ENCODE results near the gene GDF9. TPM values are rescaled to one million over a fixed set of nuclear protein-coding genes. Genes with fewer than 3 reads are reported as not detected.

The GDF9 gene
- total RNA-seq, 1 experiment from 2014 or later: 0.49 TPM

GRCh38 chr5:132834057-132834456 is 32.2 kb downstream of the GDF9 start:
- Histone ChIP-seq H3K79me2 (ENCODE audit: insufficient read depth, low read length) (peaks cover 1% of the 10 kb centered on the region; the same call in 1 of the 2 replicates), H3K9me3 (ENCODE audit: control insufficient read depth in 1 of 2, insufficient read depth in 1 of 2, low read depth in 1 of 2, low read length in 2 of 2) (no peaks in the 10 kb centered on the region), H4K20me1 (ENCODE audit: insufficient read depth) (no peaks in the 10 kb centered on the region), H3K4me1 (ENCODE audit: control insufficient read depth in 1 of 2, insufficient read depth in 2 of 2, low read length in 2 of 2) (peaks cover 11 to 17% of the 10 kb centered on the region in 2 experiments; a peak in 3 of 4 replicates), H3K4me2 (ENCODE audit: low read length) (no peak overlapping the region), H3K4me3 (replicated peaks in 1 of 2; ENCODE audit: low read depth in 1 of 2, low read length in 2 of 2) (no peak overlapping the region), H3K36me3 (ENCODE audit: control insufficient read depth in 1 of 2, insufficient read depth in 2 of 2, low read length in 2 of 2) (no peaks in the 10 kb centered on the region), H3K27me3 (ENCODE audit: insufficient read depth, low read length) (no peaks in the 10 kb centered on the region), H2AFZ (ENCODE audit: low read depth, low read length, poor library complexity, severe bottlenecking) (no peak overlapping the region), H3K27ac (ENCODE audit: low read depth, low read length) (no peak overlapping the region), H3K9me2 (ENCODE audit: insufficient read depth) (no peaks in the 10 kb centered on the region), H3K9ac (ENCODE audit: low read length) (no peak overlapping the region)
- CTCF ChIA-PET: no interaction called here
- RAD21 ChIA-PET (ENCODE audit: low non-redundant PET in 1 of 2, low total read pairs in 2 of 2, uncharacterized antibody in 2 of 2, unreplicated experiment in 2 of 2): no interaction called here
- TF ChIP-seq POLR2A (IDR thresholded peaks at IDR 0.05; ENCODE audit: borderline replicate concordance, extremely low read depth, insufficient read depth, insufficient read length) (no peak), EGR1 (IDR thresholded peaks at IDR 0.05; ENCODE audit: low read depth) (no peak), ZNF274 (IDR thresholded peaks at IDR 0.05; ENCODE audit: low read depth, low read length) (no peak), CEBPB (IDR thresholded peaks at IDR 0.05; ENCODE audit: low read depth) (no peak)
- TF ChIP-seq, protein P1, sequence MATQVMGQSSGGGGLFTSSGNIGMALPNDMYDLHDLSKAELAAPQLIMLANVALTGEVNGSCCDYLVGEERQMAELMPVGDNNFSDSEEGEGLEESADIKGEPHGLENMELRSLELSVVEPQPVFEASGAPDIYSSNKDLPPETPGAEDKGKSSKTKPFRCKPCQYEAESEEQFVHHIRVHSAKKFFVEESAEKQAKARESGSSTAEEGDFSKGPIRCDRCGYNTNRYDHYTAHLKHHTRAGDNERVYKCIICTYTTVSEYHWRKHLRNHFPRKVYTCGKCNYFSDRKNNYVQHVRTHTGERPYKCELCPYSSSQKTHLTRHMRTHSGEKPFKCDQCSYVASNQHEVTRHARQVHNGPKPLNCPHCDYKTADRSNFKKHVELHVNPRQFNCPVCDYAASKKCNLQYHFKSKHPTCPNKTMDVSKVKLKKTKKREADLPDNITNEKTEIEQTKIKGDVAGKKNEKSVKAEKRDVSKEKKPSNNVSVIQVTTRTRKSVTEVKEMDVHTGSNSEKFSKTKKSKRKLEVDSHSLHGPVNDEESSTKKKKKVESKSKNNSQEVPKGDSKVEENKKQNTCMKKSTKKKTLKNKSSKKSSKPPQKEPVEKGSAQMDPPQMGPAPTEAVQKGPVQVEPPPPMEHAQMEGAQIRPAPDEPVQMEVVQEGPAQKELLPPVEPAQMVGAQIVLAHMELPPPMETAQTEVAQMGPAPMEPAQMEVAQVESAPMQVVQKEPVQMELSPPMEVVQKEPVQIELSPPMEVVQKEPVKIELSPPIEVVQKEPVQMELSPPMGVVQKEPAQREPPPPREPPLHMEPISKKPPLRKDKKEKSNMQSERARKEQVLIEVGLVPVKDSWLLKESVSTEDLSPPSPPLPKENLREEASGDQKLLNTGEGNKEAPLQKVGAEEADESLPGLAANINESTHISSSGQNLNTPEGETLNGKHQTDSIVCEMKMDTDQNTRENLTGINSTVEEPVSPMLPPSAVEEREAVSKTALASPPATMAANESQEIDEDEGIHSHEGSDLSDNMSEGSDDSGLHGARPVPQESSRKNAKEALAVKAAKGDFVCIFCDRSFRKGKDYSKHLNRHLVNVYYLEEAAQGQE (IDR thresholded peaks at IDR 0.05; ENCODE audit: low read depth): no peak
- POLR2A ChIA-PET: no interaction called here
- DNase-seq (ENCODE audit: low read depth, low spot score) (no peak), ATAC-seq (no peak)
- intact Hi-C loops (cut with micrococcal nuclease): no loop called here
- BruUV-seq (replicated peaks): no TSS peak

DNA sequence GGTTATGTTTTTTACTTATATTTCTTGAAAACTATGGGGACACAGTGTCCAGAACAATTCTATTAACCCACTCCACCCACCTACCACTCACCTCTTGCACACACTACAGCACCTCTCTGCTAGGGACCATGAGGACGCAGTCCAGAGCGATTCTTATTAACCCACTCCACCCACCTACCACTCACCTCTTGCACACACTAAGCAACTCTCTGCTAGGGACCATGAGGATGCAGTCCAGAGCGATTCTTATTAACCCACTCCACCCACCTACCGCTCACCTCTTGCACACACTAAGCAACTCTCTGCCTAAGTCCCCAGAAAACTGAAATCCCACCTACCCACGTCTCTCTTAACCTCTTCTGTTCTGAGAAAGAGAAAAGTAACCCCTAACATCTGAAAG is 33.7 kb downstream of the GDF9 start:
- no peak overlapping the region for H2AFZ ChIP-seq (ENCODE audit: low read depth, low read length, poor library complexity, severe bottlenecking)
- no peak overlapping the region for H3K27ac ChIP-seq (ENCODE audit: low read depth, low read length)
- H3K79me2 ChIP-seq (ENCODE audit: insufficient read depth, low read length): peaks cover 6% of the 10 kb centered on the region; the same call in 1 of the 2 replicates
- ChIA-PET POLR2A (no interaction called here), RAD21 (ENCODE audit: low non-redundant PET in 1 of 2, low total read pairs in 2 of 2, uncharacterized antibody in 2 of 2, unreplicated experiment in 2 of 2) (no interaction called here), CTCF (no interaction called here)
- TF ChIP-seq SRF (IDR thresholded peaks at IDR 0.05; ENCODE audit: low read depth): no peak
- no peak for TF ChIP-seq EGR1 (IDR thresholded peaks at IDR 0.05; ENCODE audit: low read depth)
- no peak for TF ChIP-seq POLR2A (IDR thresholded peaks at IDR 0.05; ENCODE audit: borderline replicate concordance, extremely low read depth, insufficient read depth, insufficient read length)
- TF ChIP-seq, protein P2, sequence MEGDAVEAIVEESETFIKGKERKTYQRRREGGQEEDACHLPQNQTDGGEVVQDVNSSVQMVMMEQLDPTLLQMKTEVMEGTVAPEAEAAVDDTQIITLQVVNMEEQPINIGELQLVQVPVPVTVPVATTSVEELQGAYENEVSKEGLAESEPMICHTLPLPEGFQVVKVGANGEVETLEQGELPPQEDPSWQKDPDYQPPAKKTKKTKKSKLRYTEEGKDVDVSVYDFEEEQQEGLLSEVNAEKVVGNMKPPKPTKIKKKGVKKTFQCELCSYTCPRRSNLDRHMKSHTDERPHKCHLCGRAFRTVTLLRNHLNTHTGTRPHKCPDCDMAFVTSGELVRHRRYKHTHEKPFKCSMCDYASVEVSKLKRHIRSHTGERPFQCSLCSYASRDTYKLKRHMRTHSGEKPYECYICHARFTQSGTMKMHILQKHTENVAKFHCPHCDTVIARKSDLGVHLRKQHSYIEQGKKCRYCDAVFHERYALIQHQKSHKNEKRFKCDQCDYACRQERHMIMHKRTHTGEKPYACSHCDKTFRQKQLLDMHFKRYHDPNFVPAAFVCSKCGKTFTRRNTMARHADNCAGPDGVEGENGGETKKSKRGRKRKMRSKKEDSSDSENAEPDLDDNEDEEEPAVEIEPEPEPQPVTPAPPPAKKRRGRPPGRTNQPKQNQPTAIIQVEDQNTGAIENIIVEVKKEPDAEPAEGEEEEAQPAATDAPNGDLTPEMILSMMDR (IDR thresholded peaks at IDR 0.05 in 2 of 3, conservative IDR thresholded peaks at IDR 0.05 in 1 of 3; ENCODE audit: borderline replicate concordance in 1 of 3, insufficient read depth in 1 of 3, low read depth in 2 of 3, low read length in 2 of 3): no peak
- no peak for TF ChIP-seq EZH2phosphoT487 (IDR thresholded peaks at IDR 0.05; ENCODE audit: borderline replicate concordance)
- TF ChIP-seq RAD21 (IDR thresholded peaks at IDR 0.05; ENCODE audit: low read depth): no peak
- TF ChIP-seq CEBPB (IDR thresholded peaks at IDR 0.05; ENCODE audit: low read depth): no peak
- no peak for TF ChIP-seq ZFX (IDR thresholded peaks at IDR 0.05)
- TF ChIP-seq TCF7L2 (IDR thresholded peaks at IDR 0.05; ENCODE audit: borderline replicate concordance, extremely low read depth, insufficient read depth, insufficient read length): no peak
- no peak for TF ChIP-seq POLR2AphosphoS5 (IDR thresholded peaks at IDR 0.05; ENCODE audit: low read depth, low read length)
- TF ChIP-seq SIN3A (IDR thresholded peaks at IDR 0.05; ENCODE audit: low read depth): no peak
- no peak overlapping the region for H3K9ac ChIP-seq (ENCODE audit: low read length)
- no peak overlapping the region for H3K4me2 ChIP-seq (ENCODE audit: low read length)
- ATAC-seq: no peak
- no TSS peak for BruUV-seq (replicated peaks)
- H3K36me3 ChIP-seq (ENCODE audit: control insufficient read depth in 1 of 2, insufficient read depth in 2 of 2, low read length in 2 of 2): no peaks in the 10 kb centered on the region
- intact Hi-C loops (cut with micrococcal nuclease): no loop called here
- H3K4me1 ChIP-seq (ENCODE audit: control insufficient read depth in 1 of 2, insufficient read depth in 2 of 2, low read length in 2 of 2): peaks cover 12 to 19% of the 10 kb centered on the region in 2 experiments; a peak in 3 of 4 replicates
- no peak overlapping the region for H3K4me3 ChIP-seq (replicated peaks in 1 of 2; ENCODE audit: low read depth in 1 of 2, low read length in 2 of 2)
- H3K9me2 ChIP-seq (ENCODE audit: insufficient read depth): no peaks in the 10 kb centered on the region
- H3K27me3 ChIP-seq (ENCODE audit: insufficient read depth, low read length): no peaks in the 10 kb centered on the region
- no peaks in the 10 kb centered on the region for H4K20me1 ChIP-seq (ENCODE audit: insufficient read depth)
- DNase-seq (ENCODE audit: low read depth, low spot score): no peak
- H3K9me3 ChIP-seq (ENCODE audit: control insufficient read depth in 1 of 2, insufficient read depth in 1 of 2, low read depth in 1 of 2, low read length in 2 of 2): no peaks in the 10 kb centered on the region

Measured in HCT116 (cell line).